Fibroblast of villous mesenchyme (primary cell): ENCODE measurements around the gene SLCO4A1. TPM values are rescaled to one million over a fixed set of nuclear protein-coding genes. Genes with fewer than 3 reads are reported as not detected.

Experiments used
- DNase-seq: peaks from one replicate; pipeline ENCODE4 v3.0.0-alpha.2; 2010; ENCODE audit warnings: low read depth
- H3K4me3 ChIP-seq: 2 replicates; pipeline ENCODE4 v1.5.1; 2011; ENCODE audit warnings: low read depth, mild to moderate bottlenecking, low read length
- CTCF ChIP-seq: IDR thresholded peaks from 2 replicates; pipeline ENCODE4 v1.5.1; 2012; ENCODE audit warnings: low read depth, mild to moderate bottlenecking, low read length; ENCODE audit not compliant: insufficient read depth
- total RNA-seq: library from RNA; depleted of rRNA; stranded (reverse); fragments of >200 nt; gene quantifications from 2 replicates; pipeline ENCODE4 v1.2.3, GENCODE V29; 2012

Gene SLCO4A1, protein sequence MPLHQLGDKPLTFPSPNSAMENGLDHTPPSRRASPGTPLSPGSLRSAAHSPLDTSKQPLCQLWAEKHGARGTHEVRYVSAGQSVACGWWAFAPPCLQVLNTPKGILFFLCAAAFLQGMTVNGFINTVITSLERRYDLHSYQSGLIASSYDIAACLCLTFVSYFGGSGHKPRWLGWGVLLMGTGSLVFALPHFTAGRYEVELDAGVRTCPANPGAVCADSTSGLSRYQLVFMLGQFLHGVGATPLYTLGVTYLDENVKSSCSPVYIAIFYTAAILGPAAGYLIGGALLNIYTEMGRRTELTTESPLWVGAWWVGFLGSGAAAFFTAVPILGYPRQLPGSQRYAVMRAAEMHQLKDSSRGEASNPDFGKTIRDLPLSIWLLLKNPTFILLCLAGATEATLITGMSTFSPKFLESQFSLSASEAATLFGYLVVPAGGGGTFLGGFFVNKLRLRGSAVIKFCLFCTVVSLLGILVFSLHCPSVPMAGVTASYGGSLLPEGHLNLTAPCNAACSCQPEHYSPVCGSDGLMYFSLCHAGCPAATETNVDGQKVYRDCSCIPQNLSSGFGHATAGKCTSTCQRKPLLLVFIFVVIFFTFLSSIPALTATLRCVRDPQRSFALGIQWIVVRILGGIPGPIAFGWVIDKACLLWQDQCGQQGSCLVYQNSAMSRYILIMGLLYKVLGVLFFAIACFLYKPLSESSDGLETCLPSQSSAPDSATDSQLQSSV
- 0.97 and 3.0 TPM in 2 replicates for total RNA-seq

GRCh38 chr20:62642051-62642665 is at the start of gene SLCO4A1:
TSS of gene SLCO4A1 (plus strand) at chr20:62642503. CDS start at chr20:62656455, 13,952 bp downstream.
- DNase-seq, result peak; percentile 54
- no peak for TF ChIP-seq CTCF
- H3K4me3 ChIP-seq, result peak within 1 kb of the TSS; percentile 55

GRCh38 chr20:62592506-62593177 is 49.7 kb upstream of the SLCO4A1 start:
- TF ChIP-seq CTCF, result no peak
- no peak for DNase-seq
- H3K4me3 ChIP-seq, result no peak overlapping the region

GRCh38 chr20:62593616-62594015 is 48.7 kb upstream of the SLCO4A1 start:
- no peak overlapping the region for H3K4me3 ChIP-seq
- DNase-seq, result no peak
- no peak for TF ChIP-seq CTCF

DNA sequence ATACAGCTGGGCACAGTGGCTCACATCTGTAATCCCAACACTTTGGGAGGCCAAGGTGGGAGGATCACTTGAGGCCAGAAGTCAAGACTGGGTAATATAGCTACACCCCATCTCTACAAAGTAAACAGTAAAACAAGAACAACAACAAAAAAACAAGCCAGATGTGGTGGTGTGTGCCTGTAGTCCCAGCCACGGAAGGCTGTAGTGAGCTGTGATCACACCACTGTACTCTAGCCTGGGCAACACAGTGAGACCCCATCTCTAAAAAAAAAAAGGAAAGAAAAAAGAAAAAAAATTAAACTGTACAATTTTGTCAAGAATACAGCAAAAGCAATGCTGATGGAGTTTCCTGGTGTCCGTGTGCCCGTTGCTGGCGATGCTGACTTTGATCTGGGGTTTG is 47.2 kb upstream of the SLCO4A1 start:
- no peak for TF ChIP-seq CTCF
- no peak for DNase-seq
- H3K4me3 ChIP-seq, result no peak overlapping the region

- no peak for TF ChIP-seq CTCF
- peak; percentile 27 for DNase-seq
- H3K4me3 ChIP-seq, result no peak overlapping the region
Observed at GRCh38 chr20:62595491-62595890, 46.8 kb upstream of the SLCO4A1 start.

GRCh38 chr20:62596486-62596885 is 45.8 kb upstream of the SLCO4A1 start:
- no peak for TF ChIP-seq CTCF

More at GRCh38 chr20:62596486-62596885, 45.8 kb upstream of the SLCO4A1 start:
- DNase-seq, result no peak
- no peak overlapping the region for H3K4me3 ChIP-seq
